G401.6 (cell line): Measurements from ENCODE around the gene POF1B.

Experiments used
- FAIRE-seq: peaks from 2 replicates; lab custom pipeline; 2012; peaks lifted over from hg19 to GRCh38; lab: Jason Lieb, UNC

Gene POF1B

GRCh38 chrX:85243155-85243554, 136.3 kb downstream of the POF1B start:
- no peak for FAIRE-seq
